HG02870 (cell line): ENCODE measurements around the gene CFAP410.

ENCODE experiments used
- ATAC-seq: cut with Tn5 transposase; IDR thresholded peaks from one replicate; pipeline ENCODE4 v1.9.1; 2021; ENCODE audit warnings: mild to moderate bottlenecking, moderate library complexity; ENCODE audit not compliant: unreplicated experiment

The CFAP410 gene

DNA sequence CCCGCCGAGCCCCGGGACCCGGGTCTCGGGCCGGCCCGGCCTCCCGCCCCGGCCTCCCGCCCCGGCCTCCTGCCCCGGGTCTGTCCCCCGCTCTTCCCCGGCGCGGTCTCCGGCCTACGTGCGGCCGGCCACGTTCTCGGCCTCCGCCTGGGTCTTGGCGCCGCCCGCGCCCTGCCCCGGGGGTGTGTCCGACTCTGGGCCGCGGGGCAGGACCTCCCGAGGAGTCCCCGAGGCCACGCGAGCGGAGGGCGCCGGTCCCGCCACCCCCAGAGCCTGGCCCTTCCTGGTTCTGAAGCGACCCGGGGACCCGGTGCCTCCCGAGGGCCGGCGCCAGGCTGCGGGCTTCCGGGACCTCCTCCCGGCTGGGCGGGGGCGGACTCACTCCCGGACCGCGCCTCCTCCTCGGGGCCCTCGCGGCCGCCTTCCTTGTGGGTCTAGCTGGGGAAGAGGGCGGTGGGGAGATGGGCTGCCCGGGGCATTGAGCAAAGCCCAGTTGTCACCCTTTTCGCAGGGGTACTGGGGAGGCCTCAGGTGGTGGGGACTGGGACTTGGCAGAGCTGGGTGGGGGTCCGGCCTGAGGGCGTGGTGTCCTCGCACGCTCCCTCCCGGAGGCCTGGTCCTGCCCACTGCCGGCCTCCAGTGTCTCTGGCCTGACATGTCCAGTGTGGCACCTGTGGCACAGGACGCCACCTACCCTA is 38.8 kb downstream of the CFAP410 start:
- peak; percentile 27 for ATAC-seq

- ATAC-seq, result peak; percentile 36
Observed at GRCh38 chr21:44299458-44300261, 39.5 kb downstream of the CFAP410 start, which contains the start of gene PFKL. Gene PFKL, plus strand, starts transcription at chr21:44300053. Its CDS starts 53 bp downstream, at chr21:44300106.

GRCh38 chr21:44299085-44299457 is 40.1 kb downstream of the CFAP410 start:
- ATAC-seq, result no peak

DNA sequence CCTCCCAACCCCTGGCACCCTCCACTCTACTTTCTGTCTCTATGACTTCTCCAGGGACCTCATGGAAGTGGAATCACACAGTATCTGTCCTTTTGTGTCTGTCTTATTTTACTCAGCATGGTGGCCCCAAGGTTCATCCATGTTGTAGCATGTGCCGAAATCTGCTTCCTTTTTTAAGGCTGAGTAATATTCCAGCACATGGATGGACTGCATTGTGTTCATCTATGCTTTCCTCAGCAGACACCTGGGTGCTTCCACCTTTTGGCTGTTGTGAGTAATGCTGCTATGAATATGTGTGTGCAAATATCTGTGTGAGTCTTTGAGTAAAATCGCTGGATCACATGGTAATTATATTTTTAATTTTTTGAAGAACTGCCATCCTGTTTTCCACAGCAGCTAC is 40.9 kb downstream of the CFAP410 start:
- no peak for ATAC-seq

DNA sequence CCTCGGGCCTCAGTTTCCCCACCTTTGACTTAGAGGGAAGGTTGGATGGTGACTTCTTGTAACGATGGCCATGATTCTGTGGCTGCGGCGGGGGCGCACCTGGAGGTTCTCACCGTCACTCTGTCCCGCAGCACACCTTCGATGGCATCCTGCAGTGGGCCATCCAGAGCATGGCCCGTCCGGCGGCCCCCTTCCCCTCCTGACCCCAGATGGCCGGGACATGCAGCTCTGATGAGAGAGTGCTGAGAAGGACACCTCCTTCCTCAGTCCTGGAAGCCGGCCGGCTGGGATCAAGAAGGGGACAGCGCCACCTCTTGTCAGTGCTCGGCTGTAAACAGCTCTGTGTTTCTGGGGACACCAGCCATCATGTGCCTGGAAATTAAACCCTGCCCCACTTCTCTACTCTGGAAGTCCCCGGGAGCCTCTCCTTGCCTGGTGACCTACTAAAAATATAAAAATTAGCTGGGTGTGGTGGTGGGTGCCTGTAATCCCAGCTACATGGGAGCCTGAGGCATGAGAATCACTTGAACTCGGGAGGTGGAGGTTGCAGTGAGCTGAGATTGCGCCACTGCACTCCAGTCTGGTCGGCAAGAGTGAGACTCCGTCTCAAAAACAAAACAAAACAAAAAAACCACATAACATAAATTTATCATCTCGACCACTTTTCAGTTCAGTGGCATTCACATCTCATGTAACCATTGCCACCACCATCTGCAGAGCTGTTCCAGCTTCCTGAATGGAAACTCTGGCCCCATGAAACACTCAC is 41.5 kb downstream of the CFAP410 start:
- no peak for ATAC-seq

DNA sequence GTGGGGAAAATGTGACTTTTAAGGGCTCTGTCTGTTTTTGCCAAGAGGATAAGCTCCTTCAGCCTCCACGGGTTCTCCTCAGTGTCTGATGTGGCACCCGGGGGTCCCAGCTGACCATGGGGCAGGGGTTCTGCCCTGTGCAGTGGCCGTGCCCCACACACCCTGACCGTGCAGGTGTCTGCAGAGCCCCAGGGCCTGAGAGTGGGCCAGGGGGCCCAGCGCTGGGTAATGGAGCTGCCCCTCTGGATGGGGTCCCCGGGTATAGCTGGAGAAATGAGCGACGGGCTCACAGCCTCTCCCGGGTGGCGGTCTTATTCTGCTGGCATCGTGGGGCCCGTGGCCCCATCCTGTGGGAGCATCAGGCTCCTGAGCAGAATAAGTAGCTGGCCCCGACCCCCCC is 42.3 kb downstream of the CFAP410 start:
- no peak for ATAC-seq

DNA sequence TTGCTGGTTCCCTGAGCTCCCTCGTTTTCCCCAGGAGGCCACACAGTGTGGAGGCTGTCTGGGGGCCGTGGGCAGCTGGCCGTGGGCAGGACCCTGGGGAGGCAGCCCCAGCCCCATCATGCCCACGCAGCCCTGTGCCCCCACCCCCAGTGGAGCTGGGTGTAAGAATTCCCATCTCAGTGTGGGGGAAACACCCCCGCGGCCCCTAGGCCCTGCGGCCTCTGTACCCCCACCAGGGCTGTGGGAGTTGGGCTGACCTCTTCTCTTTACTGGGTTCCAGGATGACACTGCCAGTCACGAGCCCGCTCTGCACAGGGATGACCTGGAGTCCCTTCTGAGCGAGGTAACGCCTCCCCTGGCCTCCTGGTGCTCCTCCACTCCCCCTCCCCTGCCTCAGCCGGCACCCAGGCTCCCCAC is 43.1 kb downstream of the CFAP410 start:
- ATAC-seq, result no peak

GRCh38 chr21:44295646-44296045 is 43.5 kb downstream of the CFAP410 start:
- no peak for ATAC-seq

DNA sequence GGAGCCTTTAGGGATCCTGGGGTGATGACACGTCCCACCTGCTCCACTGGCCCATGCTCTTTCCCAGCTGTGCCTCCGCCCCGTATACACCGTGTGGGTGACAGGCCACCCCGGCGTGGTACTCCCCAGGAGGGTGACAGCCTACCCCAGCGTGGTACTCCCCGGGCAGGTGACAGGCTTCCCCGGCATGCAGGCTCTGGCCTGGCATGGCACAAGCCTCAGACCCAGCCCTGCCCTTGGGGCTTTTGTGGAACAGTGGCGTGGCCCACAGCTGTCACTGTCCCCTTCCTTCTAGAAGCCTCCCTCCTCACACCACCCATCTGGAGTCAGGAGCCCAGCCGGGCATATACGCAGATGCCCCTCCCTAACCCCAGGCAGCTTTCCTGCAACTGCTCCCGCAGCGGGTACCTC is 44.0 kb downstream of the CFAP410 start:
- no peak for ATAC-seq

GRCh38 chr21:44294391-44295162 is 44.6 kb downstream of the CFAP410 start:
- no peak for ATAC-seq

DNA sequence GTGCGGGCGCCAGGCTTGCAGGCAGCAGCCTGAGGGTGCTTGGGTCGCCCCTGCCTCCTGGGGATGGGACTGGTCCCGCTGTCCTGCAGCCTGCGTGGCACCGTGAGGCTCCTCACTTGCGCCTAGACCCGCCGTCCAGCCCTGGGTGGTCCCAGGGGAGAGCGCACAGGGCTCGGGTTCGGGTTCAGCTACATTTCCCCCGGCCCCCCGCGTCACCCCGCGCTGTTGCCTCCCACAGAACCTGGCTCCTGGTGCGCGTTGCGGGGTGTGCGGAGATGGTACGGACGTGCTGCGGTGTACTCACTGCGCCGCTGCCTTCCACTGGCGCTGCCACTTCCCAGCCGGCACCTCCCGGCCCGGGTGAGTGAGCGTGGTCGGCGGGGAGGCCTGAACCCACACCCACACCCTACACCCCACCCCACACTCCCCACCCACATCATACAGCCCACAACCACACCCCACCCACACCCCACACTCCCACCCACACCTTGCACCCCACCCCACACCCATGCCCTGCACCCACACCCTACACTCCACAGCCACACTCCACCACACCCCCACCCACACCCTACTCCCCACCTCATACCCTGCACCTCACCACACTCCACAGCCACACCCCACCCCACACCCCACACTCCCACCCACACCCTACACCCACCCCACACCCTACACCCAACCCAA is 45.5 kb downstream of the CFAP410 start:
- no peak for ATAC-seq

DNA sequence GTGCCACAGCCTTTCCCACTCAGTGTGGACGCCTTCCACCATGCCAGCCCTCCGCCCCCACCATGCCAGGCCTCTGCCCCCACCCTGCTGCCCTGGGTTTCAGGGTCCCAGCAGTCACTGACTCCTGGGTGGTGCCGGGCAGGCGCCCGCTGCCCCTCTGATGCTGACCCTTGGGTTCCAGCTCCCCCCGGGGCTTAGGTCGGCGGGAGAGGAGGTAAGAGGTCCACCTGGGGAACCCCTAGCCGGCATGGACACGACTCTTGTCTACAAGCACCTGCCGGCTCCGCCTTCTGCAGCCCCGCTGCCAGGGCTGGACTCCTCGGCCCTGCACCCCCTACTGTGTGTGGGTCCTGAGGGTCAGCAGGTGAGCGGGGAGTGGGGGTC is 46.4 kb downstream of the CFAP410 start:
- ATAC-seq, result no peak

GRCh38 chr21:44291936-44292811 is 47.0 kb downstream of the CFAP410 start:
- ATAC-seq, result no peak

- no peak for ATAC-seq
Observed at GRCh38 chr21:44291078-44291935, 47.9 kb downstream of the CFAP410 start.

- no peak for ATAC-seq
Observed at GRCh38 chr21:44290327-44291077, 48.7 kb downstream of the CFAP410 start.

DNA sequence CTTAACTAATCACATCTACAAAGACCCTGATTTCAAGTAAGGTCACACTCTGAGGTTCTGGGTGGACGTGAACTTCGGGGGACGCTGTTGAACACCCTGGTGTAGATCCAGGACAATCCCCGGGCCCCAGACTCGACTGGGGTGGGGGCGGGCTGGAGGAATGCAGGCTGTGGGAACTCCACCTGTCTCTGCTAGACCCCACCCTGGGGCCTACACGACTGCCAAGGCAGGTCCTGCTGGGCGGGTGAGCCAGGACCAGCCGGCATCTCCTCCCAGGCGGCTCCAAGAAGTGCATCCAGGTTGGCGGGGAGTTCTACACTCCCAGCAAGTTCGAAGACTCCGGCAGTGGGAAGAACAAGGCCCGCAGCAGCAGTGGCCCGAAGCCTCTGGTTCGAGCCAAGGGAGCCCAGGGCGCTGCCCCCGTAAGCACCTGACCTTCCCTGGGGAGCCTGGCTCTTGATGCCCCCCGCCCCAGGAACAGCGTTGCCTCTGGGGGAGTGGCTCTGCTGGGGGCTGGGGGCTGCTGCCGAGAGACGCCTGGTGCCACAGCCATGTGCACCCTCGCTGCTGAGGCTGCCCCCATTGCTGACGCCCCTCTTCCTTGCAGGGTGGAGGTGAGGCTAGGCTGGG is 49.7 kb downstream of the CFAP410 start:
- no peak for ATAC-seq
